Transverse colon (tissue), 4 donors: ENCODE results near the gene ZMIZ1. TPM values are rescaled to one million over a fixed set of nuclear protein-coding genes. Genes with fewer than 3 reads are reported as not detected.

Experiments used
- DNase-seq: peaks from one replicate; pipeline ENCODE4 v3.0.0-alpha.2; 2019
- H3K27ac ChIP-seq, 4 donors: fragments of 200-600 bp; sonication (generic); 2 replicates each; pipeline ENCODE4 v1.5.1; 2016 to 2018; ENCODE audit warnings: inconsistent platforms in 4 of 4
- H3K27me3 ChIP-seq: fragments of 200-600 bp; sonication (generic); 2 replicates; pipeline ENCODE4 v1.5.1; 2017; ENCODE audit warnings: inconsistent platforms
- H3K36me3 ChIP-seq, 4 donors: fragments of 200-600 bp; sonication (generic); 2 replicates each; pipeline ENCODE4 v1.5.1; 2017 to 2019; ENCODE audit warnings: inconsistent platforms in 4 of 4
- H3K4me1 ChIP-seq, 4 donors: fragments of 200-600 bp; sonication (generic); 2 replicates each; pipeline ENCODE4 v1.5.1; 2017 to 2020; ENCODE audit warnings: inconsistent platforms in 4 of 4
- H3K4me3 ChIP-seq, 4 donors: fragments of 200-600 bp; sonication (generic); 1 replicate in 1 of 4; 2 replicates in 3 of 4; pipeline versions ENCODE4 v1.5.1 to v1.6.1; 2017 to 2019; ENCODE audit warnings: inconsistent platforms in 4 of 4
- H3K9me3 ChIP-seq, 2 donors: fragments of 200-600 bp; sonication (generic); 2 replicates each; pipeline ENCODE4 v1.5.1; 2017 to 2019; ENCODE audit warnings: inconsistent platforms in 2 of 2
- CTCF ChIP-seq, 5 experiments: fragments of 200-600 bp in 3 of 5; fragments of 450-650 bp in 2 of 5; sonication (generic) in 3 of 5; IDR thresholded peaks; 1 replicate in 2 of 5; 2 replicates in 3 of 5; pipeline ENCODE4 v1.5.1; 2016 to 2017; ENCODE audit warnings: antibody characterized with exemption in 5 of 5, inconsistent platforms in 3 of 5, mild to moderate bottlenecking in 2 of 5, moderate library complexity in 1 of 5
- EP300 ChIP-seq: sonication (generic); formaldehyde crosslinking; IDR thresholded peaks from one replicate; pipeline ENCODE4 v1.6.1; 2017; ENCODE audit warnings: antibody characterized with exemption, low read depth
- POLR2A ChIP-seq: fragments of 450-650 bp; IDR thresholded peaks from one replicate; pipeline ENCODE4 v1.6.1; 2016; ENCODE audit warnings: antibody characterized with exemption, mild to moderate bottlenecking, moderate library complexity
- POLR2AphosphoS5 ChIP-seq, 3 donors: sonication (generic); formaldehyde crosslinking; IDR thresholded peaks; one replicate each; pipeline ENCODE4 v1.6.1; 2016; ENCODE audit warnings: antibody characterized with exemption in 3 of 3
- WGBS, 2 donors: methylation state at CpG; one replicate each; pipeline ENCODE4 v1.1.5; 2018; ENCODE audit warnings: low coverage in 1 of 2; 5-methylcytosine and 5-hydroxymethylcytosine counted together
- in situ Hi-C, 4 donors: fragments of 200-750 bp; cut with MboI; loops; one replicate each; pipeline versions ENCODE4 v1.15.0 to v1.15.1; 2017; ENCODE audit warnings: low sequenced_read_pairs in 3 of 4, low pct_ligation_motif_present in 1 of 4, low pct_unique_long_range_greater_than_20kb in 1 of 4
- intact Hi-C: fragments of 100-400 bp; cut with DNase I; formaldehyde crosslinking; loops from one replicate; pipeline ENCODE4 v1.15.1; 2023; ENCODE audit warnings: low total_unique reads
- total RNA-seq, 4 donors: library from RNA; depleted of rRNA; stranded (reverse); fragments of >200 nt; gene quantifications; one replicate each; pipeline ENCODE4 v1.1.0, GENCODE V29; 2016

The ZMIZ1 gene
- total RNA-seq, 4 donors from 2014 or later = 32.0 to 108 (median 63.0) TPM

DNA sequence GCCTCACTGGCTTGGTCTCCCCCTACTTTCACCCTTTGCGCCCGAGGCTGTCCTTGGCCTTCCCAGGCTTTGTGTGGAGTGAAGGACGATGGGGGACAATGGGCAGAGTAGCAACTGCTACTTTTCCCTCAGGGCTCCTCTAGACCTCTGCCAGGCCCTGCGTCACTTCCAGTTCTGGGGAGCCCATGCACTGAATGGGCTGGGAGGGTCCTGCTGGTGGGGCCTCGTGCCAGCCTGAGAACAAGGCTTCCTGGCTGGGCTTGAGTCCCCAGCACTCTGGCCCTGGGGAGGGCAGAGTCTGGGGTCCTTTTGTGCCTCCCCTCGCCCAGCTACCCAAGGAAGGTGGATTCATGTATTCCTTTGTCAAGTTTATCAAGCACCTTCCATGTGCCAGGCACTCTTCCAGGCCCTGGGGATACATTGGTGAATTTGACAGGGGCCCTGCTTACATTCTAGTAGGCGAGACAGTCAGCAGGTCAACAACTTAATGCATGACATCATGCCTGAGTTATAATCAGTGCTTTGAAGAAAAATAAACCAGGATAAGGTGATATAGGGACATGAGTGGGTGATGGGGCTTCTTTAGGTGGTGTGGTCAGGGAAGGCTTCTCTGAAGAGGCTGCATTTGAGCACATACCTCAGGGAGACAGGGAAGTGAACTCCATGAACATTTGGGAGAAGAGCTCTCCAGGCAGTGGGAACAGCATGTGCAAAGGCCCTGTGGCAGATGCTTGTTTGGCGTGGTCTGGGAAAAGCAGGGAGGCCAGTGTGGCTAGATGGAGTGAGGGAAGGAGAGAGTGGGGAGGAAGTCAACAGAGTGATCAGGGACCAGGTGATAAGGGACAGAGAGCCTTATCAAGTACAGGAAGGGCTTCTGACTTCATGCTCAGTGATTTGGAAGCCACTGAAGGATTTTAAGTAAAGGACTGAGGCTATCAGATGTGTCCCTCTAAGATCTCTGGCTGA is 14.1 kb downstream of the ZMIZ1 start:
- Histone ChIP-seq H3K4me1 (peaks cover 87 to 100% (median 95%) of the 10 kb centered on the region in 4 donors), H3K36me3 (no peaks in the 10 kb centered on the region), H3K4me3 (no peak overlapping the region), H3K9me3 (no peaks in the 10 kb centered on the region), H3K27me3 (no peaks in the 10 kb centered on the region), H3K27ac (peak overlapping the region; percentile 96 to 99 (median 98))
- TF ChIP-seq POLR2AphosphoS5 (IDR thresholded peaks at IDR 0.05) (no peak), CTCF (IDR thresholded peaks at IDR 0.05) (no peak), EP300 (no peak), POLR2A (no peak)
- 81 to 100% methylated on average over 1 to 8 of the region's 8 CpGs for WGBS, 2 donors
- in situ Hi-C loops (no loop called here), intact Hi-C loops (no loop called here)
- DNase-seq = no peak

- Histone ChIP-seq H3K9me3 (no peaks in the 10 kb centered on the region), H3K27ac (peak overlapping the region; percentile 96 to 99 (median 98)), H3K4me3 (no peak overlapping the region), H3K4me1 (peaks cover 84 to 100% (median 91%) of the 10 kb centered on the region in 4 donors), H3K27me3 (no peaks in the 10 kb centered on the region), H3K36me3 (no peaks in the 10 kb centered on the region)
- intact Hi-C loops (no loop called here), in situ Hi-C loops (no loop called here)
- 30 to 34% methylated on average over 2 to 9 of the region's 9 CpGs for WGBS, 2 donors
- TF ChIP-seq CTCF (IDR thresholded peaks at IDR 0.05) = no peak
- TF ChIP-seq POLR2AphosphoS5 (IDR thresholded peaks at IDR 0.05) = peak in 2 of 3 donors; percentile 59 to 71
- peak; percentile 64 for TF ChIP-seq EP300
- TF ChIP-seq POLR2A = no peak
- peak; percentile 91 for DNase-seq
Measured at GRCh38 chr10:79084012-79084971, 15.5 kb downstream of the ZMIZ1 start.

GRCh38 chr10:79084972-79085597 is 16.3 kb downstream of the ZMIZ1 start:
- DNase-seq = no peak
- peak overlapping the region; percentile 96 to 99 (median 98) for H3K27ac ChIP-seq
- intact Hi-C loops (no loop called here), in situ Hi-C loops (no loop called here)
- peaks cover 77 to 100% (median 89%) of the 10 kb centered on the region in 4 donors for H3K4me1 ChIP-seq
- WGBS, 2 donors = 71% methylated on average over 8 of the region's 14 CpGs; no CpG with 5 or more reads in 1 of the 2 donors
- H3K9me3 ChIP-seq = no peaks in the 10 kb centered on the region
- H3K36me3 ChIP-seq = no peaks in the 10 kb centered on the region
- no peaks in the 10 kb centered on the region for H3K27me3 ChIP-seq
- TF ChIP-seq POLR2A = no peak
- no peak for TF ChIP-seq CTCF (IDR thresholded peaks at IDR 0.05)
- no peak for TF ChIP-seq EP300
- TF ChIP-seq POLR2AphosphoS5 (IDR thresholded peaks at IDR 0.05) = no peak
- no peak overlapping the region for H3K4me3 ChIP-seq
